ENCODE measurements around the gene RAMAC.
"Not testable (repeated sequence)": the region's sequence is repeated elsewhere in the genome, so short reads cannot be mapped to it uniquely, and the experiment has no call there.

The RAMAC gene

DNA sequence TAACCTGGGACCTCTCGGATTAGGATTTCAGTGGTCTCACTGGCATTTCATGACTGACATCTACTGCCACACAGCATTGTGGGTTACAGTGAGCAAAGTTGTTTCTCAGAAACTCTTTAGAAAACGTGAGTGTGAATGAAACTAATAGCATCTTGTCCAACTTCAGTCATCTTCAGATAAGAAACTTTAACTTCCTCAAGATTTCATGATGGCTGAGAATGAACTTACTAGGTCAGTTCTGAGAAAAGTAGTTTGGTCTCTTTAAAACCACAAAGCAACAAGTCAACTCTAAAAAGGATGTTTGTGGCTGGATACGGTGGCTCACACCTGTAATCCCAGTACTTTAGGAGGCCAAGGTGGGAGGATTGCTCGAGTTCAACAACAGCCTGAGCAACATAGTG is 19.3 kb upstream of the RAMAC start:
- FAIRE-seq = no peak
- DNase-seq (ENCODE audit: low spot score) = no peak

DNA sequence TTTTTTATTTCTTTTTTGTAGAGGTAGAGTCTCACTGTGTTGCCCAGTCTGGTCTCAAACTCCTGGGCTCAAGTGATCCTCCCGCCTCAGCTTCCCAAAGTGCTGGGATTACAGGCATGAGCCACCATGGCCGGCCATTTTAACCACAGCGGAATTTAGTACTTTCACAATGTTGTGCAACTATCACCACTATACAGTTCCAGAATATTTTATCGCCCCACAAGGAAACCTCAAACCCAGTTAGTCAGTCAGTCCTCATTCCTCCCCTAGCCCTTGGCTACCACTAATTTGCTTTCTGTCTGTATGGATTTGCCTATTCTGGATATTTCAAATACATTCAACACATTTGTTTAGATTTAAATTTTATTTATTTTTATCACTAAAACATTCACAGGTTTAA is 17.9 kb upstream of the RAMAC start:
- DNase-seq (ENCODE audit: low spot score) (peak; percentile 13), FAIRE-seq (no peak)

DNA sequence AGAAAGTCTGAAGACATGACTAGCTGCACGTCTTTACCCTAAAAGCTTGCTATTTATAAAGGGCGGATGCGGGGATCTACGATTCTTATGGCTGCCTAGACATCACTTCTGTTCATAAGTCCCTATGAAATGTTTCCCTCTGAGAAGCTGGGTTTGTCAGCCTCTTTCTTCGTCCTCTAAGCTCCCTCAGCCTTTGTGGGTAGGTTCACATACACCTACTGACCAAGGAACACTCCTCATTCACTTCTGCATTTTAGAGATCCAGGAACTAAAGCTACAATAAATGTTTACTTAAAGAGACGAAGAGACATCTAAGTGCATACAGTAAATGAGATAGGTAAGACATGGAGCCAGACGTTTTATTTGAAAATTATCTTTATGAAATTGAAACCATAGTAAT is 16.7 kb upstream of the RAMAC start:
- FAIRE-seq (no peak), DNase-seq (ENCODE audit: low spot score) (no peak)

GRCh38 chr15:82970078-82970686 is 15.8 kb upstream of the RAMAC start:
- no peak for FAIRE-seq

DNA sequence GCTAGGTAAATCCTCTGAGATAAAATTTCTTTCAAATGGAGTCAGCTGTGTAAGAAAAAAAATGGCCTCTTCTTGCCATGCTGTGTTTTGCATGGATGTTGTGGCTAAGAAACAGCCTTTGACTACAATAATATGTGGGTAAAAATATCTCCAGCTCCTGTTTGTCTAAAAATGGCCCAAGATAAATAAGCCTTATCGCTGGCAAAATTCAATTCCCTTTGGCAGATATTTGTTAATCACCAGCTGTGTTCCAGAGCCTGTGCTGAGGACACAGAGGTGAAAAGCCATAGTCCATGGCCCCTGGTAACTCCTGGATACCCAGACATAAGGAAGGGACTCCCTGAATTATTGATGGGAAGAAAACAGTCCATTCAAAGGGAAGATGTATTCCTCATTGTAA is 15.3 kb upstream of the RAMAC start:
- no peak for DNase-seq (ENCODE audit: low spot score)
- FAIRE-seq = no peak

More at GRCh38 chr15:82970078-82970686, 15.8 kb upstream of the RAMAC start:
- DNase-seq (ENCODE audit: low spot score) = no peak

DNA sequence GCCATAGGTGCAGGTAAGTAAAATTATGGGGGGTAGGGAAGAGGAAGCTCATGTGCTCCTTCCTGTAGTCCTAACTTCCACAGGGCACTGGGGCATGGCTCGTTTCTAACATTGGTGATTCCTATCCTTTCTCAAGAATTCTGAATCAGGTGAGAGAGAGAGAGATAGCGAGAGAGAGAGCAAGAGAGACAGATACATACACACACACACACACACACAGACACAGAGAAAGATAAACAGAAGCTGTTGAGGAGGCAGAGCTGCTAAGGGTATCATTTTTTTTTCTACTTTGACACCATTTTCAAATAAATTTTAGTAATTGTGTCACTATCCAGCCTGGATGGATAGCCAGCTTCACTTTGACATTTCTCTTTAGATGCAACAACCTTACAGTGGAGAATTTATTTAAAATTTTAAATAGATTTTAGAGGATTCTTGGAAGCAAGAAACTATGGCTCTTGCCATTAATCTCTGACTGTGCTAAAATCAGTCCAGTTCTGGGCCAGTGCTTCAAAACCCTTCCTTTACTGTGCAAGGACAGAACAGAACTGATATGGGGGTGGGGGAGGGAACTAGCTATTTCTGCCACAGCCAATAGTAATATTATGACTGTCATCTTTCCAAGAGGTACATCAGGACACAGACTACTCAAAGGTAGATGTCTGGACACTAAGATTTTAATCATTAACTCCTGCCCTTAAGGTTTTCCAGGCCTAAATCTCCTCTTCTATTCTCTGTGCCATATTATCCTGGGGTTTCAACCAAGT is 14.6 kb upstream of the RAMAC start:
- DNase-seq (ENCODE audit: low spot score) (no peak), FAIRE-seq (no peak)

DNA sequence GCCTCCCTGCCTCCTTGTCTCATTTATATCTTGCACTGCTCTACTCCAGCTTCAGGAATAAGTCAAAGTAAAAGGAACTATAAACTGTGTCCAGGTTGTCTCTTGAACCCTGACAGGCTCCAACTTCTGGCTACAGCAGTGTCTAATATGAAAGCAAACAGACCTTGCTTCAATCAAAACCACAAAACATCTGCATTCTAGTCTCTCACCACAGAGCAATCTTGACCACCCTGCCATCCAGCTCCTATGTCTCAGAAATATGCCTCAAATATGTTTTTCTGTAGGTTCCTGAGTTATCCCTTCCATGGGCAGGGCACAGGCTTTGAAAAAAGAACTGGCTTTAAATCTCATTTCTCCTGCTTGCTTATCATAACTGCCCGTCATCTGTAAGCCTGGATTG is 13.0 kb upstream of the RAMAC start:
- DNase-seq (ENCODE audit: low spot score) = no peak
- FAIRE-seq = no peak

DNA sequence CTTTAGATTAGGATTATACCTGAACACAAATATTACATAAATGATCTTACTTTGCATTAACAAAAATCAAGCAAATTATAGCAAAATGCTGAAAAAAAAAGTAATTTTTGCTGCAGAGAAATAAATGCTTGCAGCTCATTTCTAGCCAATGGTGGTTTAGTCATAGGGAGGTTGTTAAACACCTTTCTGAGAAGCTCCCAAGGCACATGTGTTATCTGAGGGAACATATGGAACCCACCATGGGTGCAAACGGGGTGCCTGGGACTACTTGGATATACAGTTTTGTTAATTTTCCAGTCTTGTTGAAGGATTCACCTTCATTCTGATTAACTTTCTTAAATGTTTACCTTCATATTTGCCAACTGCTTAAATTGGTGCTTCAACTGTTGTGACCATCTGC is 8.9 kb upstream of the RAMAC start:
- DNase-seq (ENCODE audit: low spot score) (no peak), FAIRE-seq (no peak)

- DNase-seq (ENCODE audit: low spot score) (no peak), FAIRE-seq (no peak)
These were observed 7.6 kb upstream of the RAMAC start for GRCh38 chr15:82978438-82978837.

DNA sequence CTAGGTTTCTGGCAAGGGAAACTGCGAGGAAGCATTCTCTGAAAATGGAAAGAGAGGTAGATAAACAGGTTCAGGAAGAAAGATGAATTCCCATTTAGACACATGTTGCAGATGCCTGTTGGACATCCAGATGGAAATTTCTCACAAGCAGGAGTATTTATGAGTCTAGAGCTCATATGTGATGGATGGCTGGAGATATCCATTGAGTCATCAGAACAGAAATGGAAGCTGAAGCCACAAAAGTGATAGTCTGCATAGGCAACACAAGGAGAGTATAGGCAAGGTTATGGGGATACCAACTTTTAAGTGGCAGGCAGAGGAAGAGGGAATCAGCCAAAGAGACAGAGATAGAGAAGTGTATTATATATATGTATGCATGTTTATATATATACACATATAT is 6.3 kb upstream of the RAMAC start:
- FAIRE-seq = no peak
- no peak for DNase-seq (ENCODE audit: low spot score)

GRCh38 chr15:82980981-82981380 is 5.0 kb upstream of the RAMAC start:
- no peak for FAIRE-seq
- DNase-seq (ENCODE audit: low spot score) = no peak

DNA sequence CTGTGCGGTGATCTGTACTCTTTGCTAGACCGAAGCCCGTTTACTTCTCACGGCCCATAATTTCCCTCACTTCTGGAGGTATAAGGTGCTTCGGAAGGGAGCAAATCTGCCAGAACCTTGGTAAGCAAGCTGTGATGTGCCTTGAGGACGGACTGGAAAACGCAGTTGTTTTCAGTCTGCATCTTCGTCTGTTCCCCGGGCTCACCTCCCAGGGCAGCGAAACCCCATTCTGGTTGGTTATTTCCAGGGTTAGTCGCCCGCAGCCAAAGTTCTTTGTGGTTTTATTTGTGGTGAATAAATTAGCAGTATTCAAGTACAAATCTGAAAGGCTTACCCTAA is 401 bp downstream of the RAMAC start:
- FAIRE-seq (no peak), DNase-seq (ENCODE audit: low spot score) (peak; percentile 6)

DNA sequence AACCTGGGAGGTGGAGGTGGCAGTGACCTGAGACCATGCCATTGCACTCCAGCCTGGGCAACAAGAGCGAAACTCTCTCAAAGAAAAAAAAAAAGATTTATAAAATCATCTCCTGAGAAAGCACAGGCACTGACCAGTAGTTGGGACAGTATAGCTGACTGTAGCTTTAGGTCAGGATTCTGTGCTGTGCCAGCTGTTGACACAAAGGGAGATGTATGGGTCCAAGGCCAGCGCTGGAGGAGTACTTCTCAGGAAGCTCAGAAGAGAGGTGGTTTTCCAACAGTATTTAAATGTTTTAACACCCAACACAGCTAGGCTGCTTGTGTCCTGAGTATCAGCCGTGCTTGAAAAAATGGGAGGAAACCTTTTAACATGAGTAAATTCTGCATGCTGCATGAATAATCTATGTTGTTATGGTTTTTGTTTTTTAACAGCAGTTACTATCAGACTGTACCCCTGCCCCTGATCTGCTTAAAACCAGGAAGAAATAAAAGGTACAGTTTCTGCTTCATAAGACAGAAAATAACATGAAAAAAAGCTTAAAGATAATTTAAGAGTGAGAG is 6.5 kb downstream of the RAMAC start:
- no peak for DNase-seq (ENCODE audit: low spot score)
- no peak for FAIRE-seq

DNA sequence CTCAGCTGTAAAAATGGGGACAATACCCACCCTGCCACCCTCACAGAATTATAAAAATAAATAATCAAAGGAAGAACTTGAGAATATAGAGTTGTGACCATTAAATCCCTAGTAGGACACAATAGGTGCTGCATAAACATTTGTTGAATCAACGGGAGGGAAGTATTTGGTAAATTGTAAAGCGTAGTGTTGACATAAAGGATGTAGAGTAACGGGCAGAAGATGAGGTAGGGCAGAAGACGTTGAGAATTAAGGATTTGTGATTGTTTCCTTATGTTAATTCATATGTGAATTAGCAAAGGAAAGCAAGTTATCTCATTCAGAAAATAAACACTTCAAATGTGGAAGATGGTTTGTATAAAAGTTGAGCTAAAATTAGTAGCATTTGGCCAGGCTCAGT is 7.1 kb downstream of the RAMAC start:
- FAIRE-seq (no peak), DNase-seq (ENCODE audit: low spot score) (no peak)

GRCh38 chr15:82995076-82995475 is 9.1 kb downstream of the RAMAC start:
- DNase-seq (ENCODE audit: low spot score) = no peak
- no peak for FAIRE-seq

DNA sequence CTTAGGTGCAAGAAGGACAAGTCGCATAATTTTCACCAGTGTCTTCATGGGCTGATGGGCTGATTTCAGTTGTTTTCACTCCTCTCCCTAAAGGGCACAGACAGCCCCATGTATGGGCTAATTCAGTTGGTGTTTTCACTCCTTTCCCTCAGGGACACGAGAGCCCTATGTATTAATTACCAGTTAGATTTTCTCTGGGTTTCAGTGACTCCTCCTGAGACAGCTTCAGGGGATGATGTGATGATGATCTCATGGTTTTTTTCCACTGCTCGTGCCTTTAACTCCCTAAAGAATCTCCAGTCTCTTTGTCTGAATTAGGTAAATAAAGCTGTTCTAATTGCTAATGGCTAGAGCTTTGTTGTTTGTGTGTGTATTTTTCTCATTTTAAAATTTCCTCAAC is 9.9 kb downstream of the RAMAC start:
- no peak for DNase-seq (ENCODE audit: low spot score)
- no peak for FAIRE-seq

GRCh38 chr15:82999426-82999825 is 13.4 kb downstream of the RAMAC start:
- DNase-seq (ENCODE audit: low spot score) = no peak

GRCh38 chr15:82999905-83000671 is 14.1 kb downstream of the RAMAC start:
- FAIRE-seq = peak; percentile 60
- peak; percentile 60 for DNase-seq (ENCODE audit: low spot score)

More at GRCh38 chr15:82999426-82999825, 13.4 kb downstream of the RAMAC start:
- FAIRE-seq = no peak

DNA sequence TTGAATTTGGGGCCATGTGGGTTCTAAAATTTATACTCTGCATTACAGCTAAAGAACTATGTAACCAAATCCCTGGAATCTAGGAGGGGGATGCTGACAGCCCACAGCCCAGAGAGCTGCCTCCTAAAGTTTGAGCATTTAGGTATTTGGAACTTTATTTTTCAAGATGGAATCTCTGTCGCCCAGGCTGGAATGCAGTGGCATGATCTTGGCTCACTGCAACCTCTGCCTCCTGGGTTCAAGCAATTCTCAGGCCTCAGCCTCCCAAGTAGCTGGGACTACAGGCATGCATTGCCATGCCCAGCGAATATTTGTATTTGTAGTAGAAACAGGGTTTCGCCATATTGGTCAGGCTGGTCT is 14.6 kb downstream of the RAMAC start:
- DNase-seq (ENCODE audit: low spot score); FAIRE-seq: not testable (repeated sequence)

DNA sequence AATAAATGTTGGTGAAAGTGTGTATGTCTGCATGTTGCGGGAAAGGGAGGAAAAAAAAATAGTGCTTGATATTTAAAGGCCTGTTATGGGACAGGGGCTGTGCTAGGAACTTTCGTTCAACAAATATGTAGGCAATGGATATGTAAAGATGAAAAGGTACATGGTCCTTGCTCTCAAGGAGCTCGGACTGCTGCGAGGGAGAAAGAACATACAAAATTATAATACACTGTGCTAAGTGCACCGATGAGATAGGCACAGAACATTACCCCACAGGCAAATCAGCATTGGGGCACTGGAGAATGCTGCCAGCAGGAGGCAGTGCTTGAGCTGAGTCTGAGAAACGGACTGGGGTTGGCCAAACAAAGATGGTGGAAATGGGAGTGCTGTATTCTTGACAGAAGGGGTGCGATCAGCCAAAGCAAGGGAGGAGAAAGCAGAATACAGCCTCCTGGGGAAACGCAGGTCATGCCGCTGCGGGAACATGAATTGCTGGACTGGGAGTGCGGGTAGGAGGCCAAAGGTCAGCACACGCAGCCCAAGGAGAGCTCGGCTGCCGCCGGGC is 24.8 kb downstream of the RAMAC start:
- DNase-seq (ENCODE audit: low spot score) (peak; percentile 50), FAIRE-seq (no peak)

- peak; percentile 80 for DNase-seq (ENCODE audit: low spot score)
- no peak for FAIRE-seq
These were observed 25.5 kb downstream of the RAMAC start, which contains the start of gene C15orf40 for GRCh38 chr15:83011271-83012075. TSS of gene C15orf40 (minus strand) at chr15:83011639. CDS start at chr15:83011607, 32 bp downstream.

Data from RCC 7860 (cell line).